Measurements from ENCODE around the gene ZBTB5.

DNA sequence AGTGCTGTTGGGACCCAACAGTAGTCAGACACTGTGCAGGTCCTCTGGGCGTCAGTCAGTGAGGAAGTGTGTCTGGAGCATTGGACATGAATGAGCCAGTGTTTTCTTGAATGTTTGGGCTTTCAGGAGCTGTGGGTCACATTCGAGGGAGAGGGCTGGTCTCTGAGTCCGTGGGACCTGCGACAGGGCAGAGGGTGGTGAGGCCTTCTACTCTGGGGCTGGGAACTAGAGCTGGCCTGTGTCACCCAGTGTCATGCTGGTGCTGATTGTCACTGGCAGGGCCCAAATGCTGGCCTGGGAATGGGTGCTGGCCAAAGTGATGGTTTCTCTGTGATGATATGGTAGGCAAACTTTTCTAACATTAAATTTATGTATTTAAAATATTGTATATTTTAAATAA is 30.8 kb upstream of the ZBTB5 start:
- TF ChIP-seq EZH2 (IDR thresholded peaks at IDR 0.05; ENCODE audit: low read depth) = no peak
- TF ChIP-seq, protein P1, sequence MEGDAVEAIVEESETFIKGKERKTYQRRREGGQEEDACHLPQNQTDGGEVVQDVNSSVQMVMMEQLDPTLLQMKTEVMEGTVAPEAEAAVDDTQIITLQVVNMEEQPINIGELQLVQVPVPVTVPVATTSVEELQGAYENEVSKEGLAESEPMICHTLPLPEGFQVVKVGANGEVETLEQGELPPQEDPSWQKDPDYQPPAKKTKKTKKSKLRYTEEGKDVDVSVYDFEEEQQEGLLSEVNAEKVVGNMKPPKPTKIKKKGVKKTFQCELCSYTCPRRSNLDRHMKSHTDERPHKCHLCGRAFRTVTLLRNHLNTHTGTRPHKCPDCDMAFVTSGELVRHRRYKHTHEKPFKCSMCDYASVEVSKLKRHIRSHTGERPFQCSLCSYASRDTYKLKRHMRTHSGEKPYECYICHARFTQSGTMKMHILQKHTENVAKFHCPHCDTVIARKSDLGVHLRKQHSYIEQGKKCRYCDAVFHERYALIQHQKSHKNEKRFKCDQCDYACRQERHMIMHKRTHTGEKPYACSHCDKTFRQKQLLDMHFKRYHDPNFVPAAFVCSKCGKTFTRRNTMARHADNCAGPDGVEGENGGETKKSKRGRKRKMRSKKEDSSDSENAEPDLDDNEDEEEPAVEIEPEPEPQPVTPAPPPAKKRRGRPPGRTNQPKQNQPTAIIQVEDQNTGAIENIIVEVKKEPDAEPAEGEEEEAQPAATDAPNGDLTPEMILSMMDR (conservative IDR thresholded peaks at IDR 0.05) = no peak

All from PC-9 (cell line).